ENCODE results near the gene TARM1. TPM values are rescaled to one million over a fixed set of nuclear protein-coding genes. Genes with fewer than 3 reads are reported as not detected.
"Not testable (repeated sequence)": the region's sequence is repeated elsewhere in the genome, so short reads cannot be mapped to it uniquely, and the experiment has no call there.

TARM1 gene
- total RNA-seq, 1 donor from 2014 or later, result not detected

- Mint-ChIP-seq H3K9me3 (ENCODE audit: unreplicated experiment) (peaks cover 8% of the 10 kb centered on the region), H3K27me3 (ENCODE audit: unreplicated experiment) (peaks cover 4% of the 10 kb centered on the region), H3K36me3 (ENCODE audit: unreplicated experiment) (no peaks in the 10 kb centered on the region), H3K4me3 (ENCODE audit: unreplicated experiment) (peak within 1 kb of the TSS; percentile 93), H3K27ac (ENCODE audit: unreplicated experiment) (peak within 1 kb of the TSS; percentile 93), H3K4me1 (ENCODE audit: low read depth, unreplicated experiment) (peaks cover 2% of the 10 kb centered on the region)
- DNase-seq, result peak; percentile 97
- TF ChIP-seq CTCF (IDR thresholded peaks at IDR 0.05; ENCODE audit: partially characterized antibody, unreplicated experiment), result no peak
Observed at GRCh38 chr19:54102421-54103169, 21.4 kb upstream of the TARM1 start, which contains the start of gene NDUFA3. NDUFA3 (plus strand) TSS chr19:54102855; CDS start chr19:54102879, 24 bp downstream.

- Mint-ChIP-seq H3K27me3 (ENCODE audit: unreplicated experiment) (peaks cover 6% of the 10 kb centered on the region), H3K4me3 (ENCODE audit: unreplicated experiment) (peak within 1 kb of the TSS; percentile 70), H3K4me1 (ENCODE audit: low read depth, unreplicated experiment) (peaks cover 2% of the 10 kb centered on the region), H3K36me3 (ENCODE audit: unreplicated experiment) (no peaks in the 10 kb centered on the region), H3K27ac (ENCODE audit: unreplicated experiment) (no peak within 1 kb of the TSS), H3K9me3 (ENCODE audit: unreplicated experiment) (peaks cover 4% of the 10 kb centered on the region)
- no peak for DNase-seq
- TF ChIP-seq CTCF (IDR thresholded peaks at IDR 0.05; ENCODE audit: partially characterized antibody, unreplicated experiment), result no peak
Observed at GRCh38 chr19:54100561-54100960, 19.4 kb upstream of the TARM1 start, which contains the start of gene OSCAR. OSCAR (minus strand) TSS chr19:54100803; CDS start chr19:54100792, 11 bp downstream.

DNA sequence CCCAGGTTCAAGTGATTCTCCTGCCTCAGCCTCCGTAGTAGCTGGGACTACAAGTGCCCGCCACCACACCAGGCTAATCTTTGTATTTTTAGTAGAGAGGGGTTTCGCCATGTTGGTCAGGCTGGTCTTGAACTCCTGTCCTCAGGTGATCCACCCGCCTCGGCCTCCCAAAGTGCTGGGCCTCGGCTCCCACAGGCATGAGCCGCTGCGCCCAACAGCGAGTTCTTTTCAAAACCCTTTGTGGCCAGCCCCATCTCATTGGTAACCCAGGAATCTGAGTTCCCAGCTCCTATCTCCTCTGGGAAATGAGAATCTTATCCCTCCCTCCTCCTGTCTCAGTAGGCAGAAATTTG, 18.7 kb upstream of the TARM1 start:
- H3K36me3 Mint-ChIP-seq (ENCODE audit: unreplicated experiment); H3K27me3 Mint-ChIP-seq (ENCODE audit: unreplicated experiment): not testable (repeated sequence)

DNA sequence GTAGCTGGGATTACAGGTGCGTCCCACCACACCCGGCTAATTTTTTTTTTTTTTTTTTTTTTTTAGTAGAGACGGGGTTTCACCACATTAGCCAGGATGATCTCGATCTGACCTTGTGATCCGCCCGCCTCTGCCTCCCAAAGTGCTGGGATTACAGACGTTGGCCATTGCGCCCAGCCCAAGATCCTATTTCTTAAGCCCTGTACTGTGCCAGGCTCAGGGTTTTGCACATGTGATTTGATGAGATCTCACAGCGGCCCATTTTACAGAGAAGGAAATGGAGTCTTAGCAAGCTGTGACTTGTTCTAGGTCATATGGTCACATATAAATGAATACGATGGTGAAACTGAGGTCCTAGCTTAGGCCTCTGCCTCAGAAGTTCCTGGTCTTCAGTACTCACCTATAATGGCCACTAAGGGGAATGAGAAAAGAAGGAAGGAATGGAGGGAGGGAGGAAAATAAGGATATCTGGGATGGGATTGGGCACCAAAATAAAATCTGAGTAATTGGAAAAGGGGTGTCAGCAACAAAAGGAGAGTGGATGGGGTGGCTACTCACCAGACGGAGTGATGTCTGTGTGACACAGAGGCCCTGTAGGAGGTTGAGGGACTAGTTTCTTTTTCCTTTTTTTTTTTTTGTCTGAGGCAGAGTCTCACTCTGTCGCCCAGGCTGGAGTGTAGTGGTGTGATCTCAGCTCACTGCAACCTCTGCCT, 18.2 kb upstream of the TARM1 start:
- Mint-ChIP-seq H3K27ac (ENCODE audit: unreplicated experiment) (no peak overlapping the region), H3K9me3 (ENCODE audit: unreplicated experiment) (peaks cover 4% of the 10 kb centered on the region), H3K4me3 (ENCODE audit: unreplicated experiment) (no peak overlapping the region), H3K4me1 (ENCODE audit: low read depth, unreplicated experiment) (peaks cover 2% of the 10 kb centered on the region), H3K27me3 (ENCODE audit: unreplicated experiment) (peaks cover 12% of the 10 kb centered on the region), H3K36me3 (ENCODE audit: unreplicated experiment) (no peaks in the 10 kb centered on the region)
- no peak for DNase-seq
- TF ChIP-seq CTCF (IDR thresholded peaks at IDR 0.05; ENCODE audit: partially characterized antibody, unreplicated experiment), result no peak

More for the DNA sequence above, 18.7 kb upstream of the TARM1 start:
- H3K4me3 Mint-ChIP-seq (ENCODE audit: unreplicated experiment); H3K4me1 Mint-ChIP-seq (ENCODE audit: low read depth, unreplicated experiment); DNase-seq; H3K9me3 Mint-ChIP-seq (ENCODE audit: unreplicated experiment); H3K27ac Mint-ChIP-seq (ENCODE audit: unreplicated experiment): not testable (repeated sequence)

- no peak for TF ChIP-seq CTCF (IDR thresholded peaks at IDR 0.05; ENCODE audit: partially characterized antibody, unreplicated experiment)
- H3K27ac Mint-ChIP-seq (ENCODE audit: unreplicated experiment), result no peak overlapping the region
- H3K36me3 Mint-ChIP-seq (ENCODE audit: unreplicated experiment), result peaks cover 3% of the 10 kb centered on the region
- DNase-seq, result no peak
- H3K9me3 Mint-ChIP-seq (ENCODE audit: unreplicated experiment), result peaks cover 1% of the 10 kb centered on the region
- no peaks in the 10 kb centered on the region for H3K4me1 Mint-ChIP-seq (ENCODE audit: low read depth, unreplicated experiment)
- H3K4me3 Mint-ChIP-seq (ENCODE audit: unreplicated experiment), result peak overlapping the region; percentile 35
- H3K27me3 Mint-ChIP-seq (ENCODE audit: unreplicated experiment), result peaks cover 8% of the 10 kb centered on the region
Observed at GRCh38 chr19:54096617-54097106, 15.5 kb upstream of the TARM1 start.

- DNase-seq, result peak; percentile 73
- H3K9me3 Mint-ChIP-seq (ENCODE audit: unreplicated experiment); H3K36me3 Mint-ChIP-seq (ENCODE audit: unreplicated experiment); H3K4me1 Mint-ChIP-seq (ENCODE audit: low read depth, unreplicated experiment); H3K27me3 Mint-ChIP-seq (ENCODE audit: unreplicated experiment); H3K27ac Mint-ChIP-seq (ENCODE audit: unreplicated experiment): not testable (repeated sequence)
- peak overlapping the region; percentile 85 for H3K4me3 Mint-ChIP-seq (ENCODE audit: unreplicated experiment)
Observed at GRCh38 chr19:54095859-54096616, 14.9 kb upstream of the TARM1 start.

Data from glutamatergic neuron (in vitro differentiated cells).